Measurements from ENCODE around the gene CEACAM6.
A peak's percentile ranks its signal among the peaks of the same experiment; 100 is the strongest.

CEACAM6 gene

GRCh38 chr19:41801031-41801430 lies 45.7 kb downstream of the CEACAM6 start:
- no peak for DNase-seq

GRCh38 chr19:41801792-41802211 lies 46.5 kb downstream of the CEACAM6 start:
- no peak for DNase-seq

GRCh38 chr19:41802770-41803169 lies 47.4 kb downstream of the CEACAM6 start:
- no peak for DNase-seq

GRCh38 chr19:41804336-41804735 lies 49.0 kb downstream of the CEACAM6 start:
- DNase-seq = no peak

GRCh38 chr19:41807176-41807575 lies 51.8 kb downstream of the CEACAM6 start:
- no peak for DNase-seq

- no peak for DNase-seq
Measured at GRCh38 chr19:41808663-41809566, 53.6 kb downstream of the CEACAM6 start.

- no peak for DNase-seq
Measured at GRCh38 chr19:41810301-41810700, 55.0 kb downstream of the CEACAM6 start.

GRCh38 chr19:41811036-41811435 lies 55.7 kb downstream of the CEACAM6 start:
- no peak for DNase-seq

GRCh38 chr19:41811981-41812380 lies 56.7 kb downstream of the CEACAM6 start:
- no peak for DNase-seq

GRCh38 chr19:41813911-41814310 lies 58.6 kb downstream of the CEACAM6 start:
- DNase-seq = no peak

GRCh38 chr19:41815301-41815700 lies 60.0 kb downstream of the CEACAM6 start:
- DNase-seq = no peak

GRCh38 chr19:41816761-41817160 lies 61.4 kb downstream of the CEACAM6 start:
- no peak for DNase-seq

GRCh38 chr19:41821003-41821735 lies 65.8 kb downstream of the CEACAM6 start:
- peak; percentile 81 for DNase-seq

Data from NCI-H748 treated with DMSO at 0.1 percent for 48 hours (cell line).